K562 (cell line): Measurements from ENCODE around the gene NR0B2. TPM values are rescaled to one million over a fixed set of nuclear protein-coding genes. Genes with fewer than 3 reads are reported as not detected.

Experiments used
- CREB3L1 ChIP-seq: fragments of 450-650 bp; IDR thresholded peaks from 2 replicates; pipeline ENCODE4 v1.6.1; 2014; ENCODE audit warnings: low read depth, mild to moderate bottlenecking, moderate library complexity, borderline replicate concordance
- DMBX1 ChIP-seq: fragments of 250-450 bp; sonication (Bioruptor Pico); IDR thresholded peaks from 2 replicates; pipeline ENCODE4 v1.8.0; 2022; ENCODE audit warnings: inconsistent platforms, mild to moderate bottlenecking, moderate library complexity, borderline replicate concordance
- ETV5 ChIP-seq: sonication (generic); formaldehyde crosslinking; IDR thresholded peaks from 2 replicates; pipeline ENCODE4 v1.4.0; 2020; ENCODE audit warnings: low read depth, mild to moderate bottlenecking, missing genetic modification reagents
- MAFK ChIP-seq: IDR thresholded peaks from 2 replicates; pipeline ENCODE4 v1.6.1; 2011; ENCODE audit warnings: low read length, improper control_type of control experiment
- PATZ1 ChIP-seq: fragments of 250-450 bp; sonication (Bioruptor Pico); IDR thresholded peaks from 2 replicates; pipeline ENCODE4 v1.5.0; 2020; ENCODE audit warnings: mild to moderate bottlenecking, borderline replicate concordance
- REST ChIP-seq, 2 experiments: fragments of 450-650 bp; formaldehyde crosslinking in 1 of 2; IDR thresholded peaks; 2 replicates each; pipeline versions ENCODE4 v1.4.0 to v1.6.1; 2014 to 2020; ENCODE audit warnings: mild to moderate bottlenecking in 2 of 2, borderline replicate concordance in 1 of 2, low read depth in 1 of 2
- WHSC1 ChIP-seq: IDR thresholded peaks from one replicate; pipeline ENCODE4 v1.6.1; 2012; ENCODE audit warnings: low read length, control low read depth, inconsistent platforms
- ZBTB49 ChIP-seq: sonication (generic); formaldehyde crosslinking; IDR thresholded peaks from 2 replicates; pipeline ENCODE4 v1.8.0; 2022; ENCODE audit warnings: missing genetic modification reagents, mild to moderate bottlenecking, borderline replicate concordance
- ZC3H11A ChIP-seq: IDR thresholded peaks from 2 replicates; pipeline ENCODE4 v1.6.1; 2012; ENCODE audit warnings: low read depth, low read length, improper control_type of control experiment
- ZNF707 ChIP-seq: fragments of 250-450 bp; sonication (Bioruptor Pico); conservative IDR thresholded peaks from 2 replicates; pipeline ENCODE4 v1.8.0; 2022; ENCODE audit warnings: inconsistent platforms, mild to moderate bottlenecking, moderate library complexity
- ZNF785 ChIP-seq: fragments of 250-450 bp; sonication (Bioruptor Pico); IDR thresholded peaks from 2 replicates; pipeline ENCODE4 v1.4.0; 2020; ENCODE audit warnings: mild to moderate bottlenecking
- polyA plus RNA-seq, 8 experiments: library from polyadenylated mRNA; depleted of rRNA in 4 of 8; stranded (reverse) in 5 of 8; unstranded in 3 of 8; fragments of >200 nt; fragmentation: Nextera tagmentation in 2 of 8; fragmentation: Illumina TruSeq in 1 of 8; extraction: Ambion mirVana in 2 of 8; extraction: Trizol in 1 of 8; gene quantifications; 2 replicates each; pipeline versions ENCODE4 v1.2.1 to v1.2.3, GENCODE V29; 2011 to 2014; ENCODE audit warnings: inconsistent platforms in 1 of 8, missing spikeins in 1 of 8
- total RNA-seq, 7 experiments: library from RNA; depleted of rRNA in 6 of 7; stranded (reverse); fragments of >200 nt in 6 of 7; fragmentation: Illumina TruSeq in 2 of 7; extraction: Trizol in 2 of 7; gene quantifications; 2 replicates each; pipeline versions ENCODE4 v1.2.1 to v1.2.3, GENCODE V29; 2011 to 2021; ENCODE audit warnings: low replicate concordance in 1 of 7

Gene NR0B2
- total and polyA plus RNA-seq, 9 of the 15 experiments (the other 6 are each of a cell fraction or from before 2014, with no cell fraction given), result not detected

GRCh38 chr1:26889551-26890466, 24.0 kb downstream of the NR0B2 start, which contains the start of gene GPN2 (continued):
- TF ChIP-seq WHSC1, result no peak
- TF ChIP-seq MAFK, result peak; percentile 25; the same call in 1 of the 2 replicates
- peak; percentile 57 for TF ChIP-seq CREB3L1
- TF ChIP-seq ZC3H11A, result no peak
- TF ChIP-seq ZNF785 (CRISPR knock-in tag), result no peak
- TF ChIP-seq ZNF707, result no peak
- TF ChIP-seq ZBTB49, result peak; percentile 66; the same call in 1 of the 2 replicates
- peak; percentile 92 for TF ChIP-seq ETV5 (CRISPR knock-in tag)
- TF ChIP-seq PATZ1 (CRISPR knock-in tag), result 0 out of 2 replicates have a peak, but pooled peaks have one; percentile 12
- no peak for TF ChIP-seq REST (IDR thresholded peaks at IDR 0.05; ENCODE audit: borderline replicate concordance)
- peak; percentile 8; the same call in 1 of the 2 replicates for TF ChIP-seq REST (CRISPR knock-in tag; IDR thresholded peaks at IDR 0.05; ENCODE audit: low read depth)
- TF ChIP-seq DMBX1 (CRISPR knock-in tag), result no peak
